Superior temporal gyrus (tissue), 1 donor: Measurements from ENCODE around the gene AQP9.

Source experiments
- DNase-seq: peaks from one replicate; pipeline ENCODE4 v3.0.0-alpha.2; 2016; ENCODE audit errors: extremely low spot score

Gene AQP9

DNA sequence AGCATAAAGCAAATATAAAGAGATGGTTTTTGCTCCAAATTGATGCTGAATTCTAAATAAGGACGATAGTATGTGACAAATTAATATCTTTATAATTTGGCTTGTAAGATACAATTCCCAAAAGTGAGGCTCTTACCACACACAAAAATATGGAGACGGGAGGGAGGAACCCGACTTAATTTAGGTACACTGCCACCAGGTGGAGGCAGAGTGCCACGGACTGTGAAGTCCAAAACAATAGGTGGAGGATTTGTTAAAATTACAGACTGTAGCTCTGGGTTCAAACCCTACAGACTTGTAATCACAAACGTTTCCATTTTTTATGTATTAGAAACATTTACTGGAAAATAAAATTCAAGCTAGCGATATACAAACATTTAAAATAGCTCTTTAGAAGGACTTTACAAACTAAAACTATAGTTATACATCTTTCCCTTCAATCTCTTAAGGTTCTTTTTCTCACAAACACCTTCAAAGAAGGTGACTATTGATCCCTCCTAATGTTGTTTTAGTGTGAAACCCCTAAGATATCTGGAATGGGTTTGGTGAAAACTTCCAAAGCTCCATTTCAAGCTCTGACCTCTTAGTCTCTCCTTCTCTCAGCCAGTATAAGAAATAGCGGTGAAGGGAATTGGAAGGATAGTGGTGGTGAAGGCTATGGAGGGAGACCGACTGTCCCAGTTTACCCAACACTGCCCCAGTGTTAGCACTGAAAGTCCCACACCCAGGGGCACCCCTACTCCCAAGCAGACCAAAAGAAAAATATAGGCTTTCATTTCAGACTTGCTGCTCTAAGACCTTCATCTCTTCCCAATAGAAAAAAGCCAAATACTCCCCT is 89.7 kb downstream of the AQP9 start:
- DNase-seq, result peak; percentile 93

DNA sequence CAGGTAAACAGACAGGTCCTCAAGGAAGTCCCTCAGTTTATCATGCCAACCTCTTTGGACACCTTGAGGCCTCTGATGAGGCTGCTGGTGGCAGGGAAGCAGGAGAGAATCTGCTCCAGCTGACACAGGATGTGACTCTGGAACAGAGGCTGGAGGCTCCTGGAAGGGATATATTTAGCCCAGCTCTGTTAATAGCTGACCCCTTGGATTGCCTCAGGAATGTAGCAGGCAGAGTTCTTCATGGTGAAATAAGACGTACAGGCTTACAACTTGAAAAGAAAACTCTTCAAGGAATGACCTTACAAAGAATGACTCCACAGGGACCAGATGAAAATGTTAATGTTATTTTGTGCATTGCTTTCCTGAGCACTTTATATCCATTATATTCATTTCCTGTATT is 90.5 kb downstream of the AQP9 start:
- DNase-seq, result no peak

GRCh38 chr15:58229297-58229768 is 91.2 kb downstream of the AQP9 start:
- DNase-seq, result peak; percentile 92

- DNase-seq, result no peak
Observed at GRCh38 chr15:58232281-58233065, 94.3 kb downstream of the AQP9 start.

- DNase-seq, result no peak
Observed at GRCh38 chr15:58233341-58233740, 95.2 kb downstream of the AQP9 start.
